Fibroblast of skin of right quadriceps (primary cell): ENCODE results near the gene C19orf47.

Experiments used
- DNase-seq: peaks from one replicate; pipeline ENCODE4 v3.0.0-alpha.2; 2013

Gene C19orf47

GRCh38 chr19:40348125-40348913, at the start of gene C19orf47, which contains the start of gene PLD3:
Gene C19orf47 (minus strand): TSS chr19:40348397. CDS start chr19:40341857, 6,540 bp downstream.
Gene PLD3 (plus strand): TSS chr19:40348695. CDS start chr19:40366484, 17,789 bp downstream.
- DNase-seq: peak; percentile 99

GRCh38 chr19:40397568-40397906, 49.3 kb upstream of the C19orf47 start:
- DNase-seq: no peak

- no peak for DNase-seq
Measured at GRCh38 chr19:40396886-40397567, 48.8 kb upstream of the C19orf47 start.

GRCh38 chr19:40395956-40396355, 47.8 kb upstream of the C19orf47 start:
- DNase-seq: no peak

GRCh38 chr19:40394816-40395210, 46.6 kb upstream of the C19orf47 start:
- no peak for DNase-seq

- DNase-seq: no peak
Measured at GRCh38 chr19:40393894-40394815, 46.0 kb upstream of the C19orf47 start.

- no peak for DNase-seq
Measured at GRCh38 chr19:40392894-40393517, 44.8 kb upstream of the C19orf47 start.

GRCh38 chr19:40392123-40392522, 43.9 kb upstream of the C19orf47 start:
- no peak for DNase-seq

GRCh38 chr19:40390084-40390742, 42.0 kb upstream of the C19orf47 start, which contains the start of gene HIPK4:
Gene HIPK4 (minus strand): TSS chr19:40390181. CDS start chr19:40389902, 279 bp downstream.
- no peak for DNase-seq

GRCh38 chr19:40389404-40390083, 41.3 kb upstream of the C19orf47 start:
- no peak for DNase-seq

GRCh38 chr19:40388481-40388880, 40.3 kb upstream of the C19orf47 start:
- DNase-seq: no peak

GRCh38 chr19:40387155-40387554, 39.0 kb upstream of the C19orf47 start:
- no peak for DNase-seq

GRCh38 chr19:40383668-40384248, 35.6 kb upstream of the C19orf47 start:
- no peak for DNase-seq

GRCh38 chr19:40381321-40381720, 33.1 kb upstream of the C19orf47 start:
- DNase-seq: no peak

GRCh38 chr19:40380199-40381037, 32.2 kb upstream of the C19orf47 start:
- no peak for DNase-seq

- DNase-seq: no peak
Measured at GRCh38 chr19:40379446-40380198, 31.4 kb upstream of the C19orf47 start.

GRCh38 chr19:40378509-40378908, 30.3 kb upstream of the C19orf47 start:
- no peak for DNase-seq

GRCh38 chr19:40377876-40378385, 29.7 kb upstream of the C19orf47 start:
- DNase-seq: no peak

- no peak for DNase-seq
Measured at GRCh38 chr19:40376286-40376862, 28.2 kb upstream of the C19orf47 start.
